K562 (cell line): ENCODE data around the gene KLK2. TPM values are rescaled to one million over a fixed set of nuclear protein-coding genes. Genes with fewer than 3 reads are reported as not detected.

Experiments
- ATF3 ChIP-seq, 2 experiments: fragments of 450-650 bp in 1 of 2; sonication (generic) in 1 of 2; formaldehyde crosslinking in 1 of 2; IDR thresholded peaks in 1 of 2; conservative IDR thresholded peaks in 1 of 2; 2 replicates each; pipeline versions ENCODE4 v1.6.1 to v1.8.1; 2016 to 2023; ENCODE audit warnings: mild to moderate bottlenecking in 2 of 2, moderate library complexity in 2 of 2, inconsistent platforms in 1 of 2, missing genetic modification reagents in 1 of 2
- CTCF ChIP-seq, 3 experiments: IDR thresholded peaks in 2 of 3; conservative IDR thresholded peaks in 1 of 3; 2 replicates each; pipeline ENCODE4 v1.5.1; 2011 to 2012; ENCODE audit warnings: low read length in 3 of 3, mild to moderate bottlenecking in 3 of 3, control low read depth in 2 of 3, improper control_type of control experiment in 1 of 3, inconsistent platforms in 1 of 3, low read depth in 1 of 3, mixed read lengths in 1 of 3, moderate library complexity in 1 of 3; ENCODE audit not compliant: insufficient read depth in 2 of 3
- CTCFL ChIP-seq: IDR thresholded peaks from 2 replicates; pipeline ENCODE4 v1.6.1; 2011; ENCODE audit warnings: borderline replicate concordance, low read depth, mild to moderate bottlenecking, moderate library complexity, low read length; ENCODE audit not compliant: insufficient read depth, poor library complexity, severe bottlenecking
- FOXK2 ChIP-seq, 2 experiments: fragments of 450-650 bp; IDR thresholded peaks in 1 of 2; conservative IDR thresholded peaks in 1 of 2; 2 replicates each; pipeline ENCODE4 v1.6.1; 2016; ENCODE audit warnings: low read depth in 2 of 2, mild to moderate bottlenecking in 1 of 2
- GABPB1 ChIP-seq: sonication (generic); formaldehyde crosslinking; IDR thresholded peaks from 2 replicates; pipeline ENCODE4 v1.8.0; 2022; ENCODE audit warnings: mild to moderate bottlenecking, missing genetic modification reagents
- MAFK ChIP-seq: IDR thresholded peaks from 2 replicates; pipeline ENCODE4 v1.6.1; 2011; ENCODE audit warnings: low read length, improper control_type of control experiment
- MTA1 ChIP-seq: fragments of 450-650 bp; IDR thresholded peaks from 2 replicates; pipeline ENCODE4 v1.6.1; 2017; ENCODE audit warnings: borderline replicate concordance
- MYC ChIP-seq, 2 experiments: fragments of 250-450 bp in 1 of 2; sonication (Bioruptor Pico) in 1 of 2; IDR thresholded peaks; 2 replicates each; pipeline versions ENCODE4 v1.5.1 to v1.6.1; 2012 to 2021; ENCODE audit warnings: low read depth in 2 of 2, borderline replicate concordance in 1 of 2, improper control_type of control experiment in 1 of 2, low read length in 1 of 2, mild to moderate bottlenecking in 1 of 2, moderate library complexity in 1 of 2
- PCBP2 ChIP-seq: fragments of 200-400 bp; formaldehyde crosslinking; IDR thresholded peaks from 2 replicates; pipeline ENCODE4 v1.6.1; 2018; ENCODE audit warnings: low read length, low read depth, mild to moderate bottlenecking, moderate library complexity; ENCODE audit not compliant: poor library complexity, severe bottlenecking
- SAP30 ChIP-seq: fragments of 200-600 bp; sonication (generic); IDR thresholded peaks from 2 replicates; pipeline ENCODE4 v1.6.1; 2012; ENCODE audit warnings: borderline replicate concordance, low read depth, mild to moderate bottlenecking, moderate library complexity, low read length, control low read depth, inconsistent platforms; ENCODE audit not compliant: insufficient read depth, poor library complexity, severe bottlenecking
- ZNF274 ChIP-seq: IDR thresholded peaks from 2 replicates; pipeline ENCODE4 v1.6.1; 2011; ENCODE audit warnings: low read depth, mild to moderate bottlenecking, low read length, moderate library complexity, borderline replicate concordance
- ZNF316 ChIP-seq: fragments of 450-650 bp; IDR thresholded peaks from 2 replicates; pipeline ENCODE4 v1.6.1; 2016
- ZNF589 ChIP-seq: fragments of 200-800 bp; sonication (Bioruptor generic); IDR thresholded peaks from 2 replicates; pipeline ENCODE4 v1.6.1; 2016; ENCODE audit warnings: low read depth, missing genetic modification characterization, missing compliant biosample characterization
- polyA plus RNA-seq, 8 experiments: library from polyadenylated mRNA; depleted of rRNA in 4 of 8; stranded (reverse) in 5 of 8; unstranded in 3 of 8; fragments of >200 nt; fragmentation: Nextera tagmentation in 2 of 8; fragmentation: Illumina TruSeq in 1 of 8; extraction: Ambion mirVana in 2 of 8; extraction: Trizol in 1 of 8; gene quantifications; 2 replicates each; pipeline versions ENCODE4 v1.2.1 to v1.2.3, GENCODE V29; 2011 to 2014; ENCODE audit warnings: inconsistent platforms in 1 of 8, missing spikeins in 1 of 8
- total RNA-seq, 7 experiments: library from RNA; depleted of rRNA in 6 of 7; stranded (reverse); fragments of >200 nt in 6 of 7; fragmentation: Illumina TruSeq in 2 of 7; extraction: Trizol in 2 of 7; gene quantifications; 2 replicates each; pipeline versions ENCODE4 v1.2.1 to v1.2.3, GENCODE V29; 2011 to 2021; ENCODE audit warnings: low replicate concordance in 1 of 7

Gene KLK2
- total and polyA plus RNA-seq, 9 of the 15 experiments (the other 6 are each of a cell fraction or from before 2014, with no cell fraction given) = 0.11 to 0.47 (median 0.23) TPM; not detected in 1

GRCh38 chr19:50893047-50893736 lies 20.0 kb downstream of the KLK2 start (continued):
- no peak for TF ChIP-seq CTCFL
- TF ChIP-seq ZNF274 = no peak
- no peak for TF ChIP-seq ZNF589 (CRISPR knock-in tag)
- TF ChIP-seq ATF3 (IDR thresholded peaks at IDR 0.05) = peak; percentile 61
- no peak for TF ChIP-seq ATF3 (CRISPR knock-in tag; conservative IDR thresholded peaks at IDR 0.05)
- peak; percentile 40 to 53 (median 52) for TF ChIP-seq CTCF (IDR thresholded peaks at IDR 0.05 in 2 of 3, conservative IDR thresholded peaks at IDR 0.05 in 1 of 3; ENCODE audit: insufficient read depth in 2 of 3, low read depth in 1 of 3, low read length in 3 of 3)
- TF ChIP-seq MAFK = peak; percentile 28; the same call in 1 of the 2 replicates
- no peak for TF ChIP-seq SAP30
- TF ChIP-seq MTA1 = peak; percentile 93
- peak; percentile 54; the same call in 1 of the 2 replicates for TF ChIP-seq ZNF316
- TF ChIP-seq GABPB1 = 0 out of 2 replicates have a peak, but pooled peaks have one; percentile 36
- TF ChIP-seq FOXK2 (conservative IDR thresholded peaks at IDR 0.05 in 1 of 2, IDR thresholded peaks at IDR 0.05 in 1 of 2; ENCODE audit: low read depth in 2 of 2) = 0 out of 4 replicates have a peak, but pooled peaks of 1 of the 2 experiments have one; percentile 28
- TF ChIP-seq MYC (IDR thresholded peaks at IDR 0.05; ENCODE audit: low read depth, low read length) = peak; percentile 54; the same call in 1 of the 2 replicates
- no peak for TF ChIP-seq MYC (CRISPR knock-in tag; IDR thresholded peaks at IDR 0.05; ENCODE audit: borderline replicate concordance, low read depth)
- TF ChIP-seq PCBP2 = no peak
